Astrocyte (in vitro differentiated cells and primary cell): ENCODE results near the gene YWHAE.

Experiments used
- EZH2 ChIP-seq: IDR thresholded peaks from 2 replicates; pipeline ENCODE4 v1.6.1; 2012; ENCODE audit warnings: mild to moderate bottlenecking, low read length, inconsistent platforms; ENCODE audit not compliant: insufficient read depth
- TF ChIP-seq, protein P1 (sequence below): IDR thresholded peaks from 2 replicates; pipeline ENCODE4 v1.5.1; 2011; ENCODE audit warnings: low read depth, mild to moderate bottlenecking, inconsistent platforms, low read length, moderate library complexity; ENCODE audit not compliant: insufficient read depth

DNA sequence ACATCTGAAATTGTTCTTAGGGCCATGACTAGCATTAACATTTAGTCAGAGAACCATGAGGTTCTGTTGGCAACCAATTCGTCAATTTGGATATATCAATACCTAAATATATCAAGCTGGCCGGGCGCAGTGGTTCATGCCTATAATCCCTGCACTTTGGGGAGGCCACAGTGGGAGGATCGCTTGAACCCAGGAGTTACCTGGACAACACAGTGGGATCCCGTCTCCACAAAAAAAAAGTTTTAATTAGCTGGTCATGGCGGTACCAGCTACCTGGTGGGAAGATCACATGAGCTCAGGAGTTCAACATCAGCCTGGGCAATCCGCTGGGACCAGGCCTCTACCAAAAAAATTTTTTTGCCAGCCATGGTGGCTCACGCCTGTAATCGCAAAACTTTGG, 8.4 kb downstream of the YWHAE start:
- TF ChIP-seq, protein P1, sequence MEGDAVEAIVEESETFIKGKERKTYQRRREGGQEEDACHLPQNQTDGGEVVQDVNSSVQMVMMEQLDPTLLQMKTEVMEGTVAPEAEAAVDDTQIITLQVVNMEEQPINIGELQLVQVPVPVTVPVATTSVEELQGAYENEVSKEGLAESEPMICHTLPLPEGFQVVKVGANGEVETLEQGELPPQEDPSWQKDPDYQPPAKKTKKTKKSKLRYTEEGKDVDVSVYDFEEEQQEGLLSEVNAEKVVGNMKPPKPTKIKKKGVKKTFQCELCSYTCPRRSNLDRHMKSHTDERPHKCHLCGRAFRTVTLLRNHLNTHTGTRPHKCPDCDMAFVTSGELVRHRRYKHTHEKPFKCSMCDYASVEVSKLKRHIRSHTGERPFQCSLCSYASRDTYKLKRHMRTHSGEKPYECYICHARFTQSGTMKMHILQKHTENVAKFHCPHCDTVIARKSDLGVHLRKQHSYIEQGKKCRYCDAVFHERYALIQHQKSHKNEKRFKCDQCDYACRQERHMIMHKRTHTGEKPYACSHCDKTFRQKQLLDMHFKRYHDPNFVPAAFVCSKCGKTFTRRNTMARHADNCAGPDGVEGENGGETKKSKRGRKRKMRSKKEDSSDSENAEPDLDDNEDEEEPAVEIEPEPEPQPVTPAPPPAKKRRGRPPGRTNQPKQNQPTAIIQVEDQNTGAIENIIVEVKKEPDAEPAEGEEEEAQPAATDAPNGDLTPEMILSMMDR, result no peak
- no peak for TF ChIP-seq EZH2
